ENCODE measurements around the gene UFC1.

GRCh38 chr1:161157867-161158266, 4.1 kb downstream of the UFC1 start:
- no peak for TF ChIP-seq POLR2A (IDR thresholded peaks at IDR 0.05; ENCODE audit: low read depth, low read length)
- no peak for TF ChIP-seq CTCF (IDR thresholded peaks at IDR 0.05; ENCODE audit: extremely low read depth in 1 of 2, insufficient read depth in 1 of 2, low read depth in 1 of 2, low read length in 2 of 2)

Data from endothelial cell of umbilical vein (primary cell).